Left lung (tissue), 10 donors: ENCODE data around the gene VOPP1. TPM values are rescaled to one million over a fixed set of nuclear protein-coding genes. Genes with fewer than 3 reads are reported as not detected.
A peak's percentile ranks its signal among the peaks of the same experiment; 100 is the strongest.

ENCODE experiments used
- ATAC-seq: fragments of 200-7000 bp; cut with Tn5 transposase; one replicate; pipeline ENCODE4 v1.9.1; 2020; ENCODE audit warnings: moderate library complexity
- DNase-seq, 4 donors: peaks; one replicate each; pipeline ENCODE4 v3.0.0-alpha.2; 2013 to 2020
- H3K27ac ChIP-seq, 2 donors: fragments of 200-600 bp; sonication (generic) in 1 of 2; one replicate each; pipeline versions ENCODE4 v1.5.0 to v1.8.0; 2020 to 2021
- H3K27me3 ChIP-seq, 2 donors: fragments of 200-600 bp; sonication (generic) in 1 of 2; one replicate each; pipeline versions ENCODE4 v1.5.0 to v1.8.0; 2020 to 2021
- H3K36me3 ChIP-seq, 2 donors: fragments of 200-600 bp; sonication (generic) in 1 of 2; one replicate each; pipeline versions ENCODE4 v1.5.0 to v1.8.0; 2020 to 2021
- H3K4me1 ChIP-seq, 2 donors: fragments of 200-600 bp; one replicate each; pipeline ENCODE4 v1.8.0; 2021
- H3K4me3 ChIP-seq, 2 donors: fragments of 200-600 bp; sonication (generic) in 1 of 2; one replicate each; pipeline versions ENCODE4 v1.5.0 to v1.8.0; 2020 to 2021; ENCODE audit warnings: mild to moderate bottlenecking in 1 of 2
- H3K9me3 ChIP-seq, 2 donors: fragments of 200-600 bp; sonication (generic) in 1 of 2; one replicate each; pipeline versions ENCODE4 v1.5.0 to v1.8.0; 2020 to 2021
- CTCF ChIP-seq, 2 donors: fragments of 200-600 bp; sonication (generic) in 1 of 2; IDR thresholded peaks; one replicate each; pipeline versions ENCODE4 v1.5.0 to v1.8.0; 2021; ENCODE audit warnings: antibody characterized with exemption in 2 of 2
- intact Hi-C, 2 donors: fragments of 100-400 bp; cut with DNase I; formaldehyde crosslinking; loops; one replicate each; pipeline versions ENCODE4 v1.11.2 to v1.14.2; 2022
- polyA plus RNA-seq, 6 donors: library from polyadenylated mRNA; unstranded; fragments of 120-200 nt; gene quantifications; one replicate each; pipeline ENCODE4 v1.2.1, GENCODE V29; 2013; ENCODE audit not compliant: insufficient read length in 6 of 6
- total RNA-seq, 2 donors: library from RNA; stranded (reverse); fragmentation: NEBNext Ultra II Directional; extraction: Animal tissue kit (Norgen Biotek cat#: 25700); gene quantifications; one replicate each; pipeline ENCODE4 v1.2.1, GENCODE V29; 2021
- donor health status: DM: no; HTN: yes; CAD: no.
- donor health status: DM: no; HTN: no; CAD: no.

The VOPP1 gene
- total and polyA plus RNA-seq, 8 donors = 35.4 to 68.5 (median 40.4) TPM

DNA sequence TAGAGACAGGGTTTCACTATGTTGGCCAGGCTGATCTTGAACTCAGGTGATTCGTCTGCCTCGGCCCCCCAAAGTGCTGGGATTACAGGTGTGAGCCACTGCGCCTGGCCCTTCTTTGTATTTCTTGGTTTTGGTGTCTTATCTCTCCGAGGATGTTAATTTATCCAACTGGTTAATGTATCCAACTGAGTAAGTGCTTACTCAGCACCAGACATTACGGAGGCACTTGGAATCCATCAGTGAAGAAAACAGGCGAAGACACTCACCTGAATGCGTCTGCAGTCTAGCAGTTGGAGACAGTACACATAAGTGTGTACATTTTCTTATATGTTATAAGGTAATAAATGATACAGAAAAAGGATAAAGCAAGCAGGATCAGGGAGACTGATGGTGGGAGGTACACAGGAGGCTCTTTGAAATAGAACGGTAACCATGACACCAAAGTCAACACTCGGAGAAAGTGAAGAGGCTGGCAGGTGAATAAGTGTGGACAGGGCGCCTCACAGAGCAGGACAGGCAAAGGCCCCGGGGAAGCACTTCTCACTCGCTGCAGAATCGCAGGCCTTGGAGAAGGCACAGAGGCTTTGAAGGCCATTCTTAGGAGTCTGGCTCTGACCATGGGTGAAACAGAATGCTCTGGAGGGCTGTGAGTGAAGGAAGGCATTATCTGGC is 134.1 kb downstream of the VOPP1 start:
- intact Hi-C loops = no loop called here
- DNase-seq = peak in 1 of 4 donors; percentile 46
- Histone ChIP-seq H3K4me3 (no peak overlapping the region), H3K27me3 (no peaks in the 10 kb centered on the region), H3K9me3 (no peaks in the 10 kb centered on the region), H3K4me1 (no peaks in the 10 kb centered on the region), H3K36me3 (no peaks in the 10 kb centered on the region), H3K27ac (no peak overlapping the region)
- peak; percentile 91 for ATAC-seq
- TF ChIP-seq CTCF (IDR thresholded peaks at IDR 0.05) = no peak

DNA sequence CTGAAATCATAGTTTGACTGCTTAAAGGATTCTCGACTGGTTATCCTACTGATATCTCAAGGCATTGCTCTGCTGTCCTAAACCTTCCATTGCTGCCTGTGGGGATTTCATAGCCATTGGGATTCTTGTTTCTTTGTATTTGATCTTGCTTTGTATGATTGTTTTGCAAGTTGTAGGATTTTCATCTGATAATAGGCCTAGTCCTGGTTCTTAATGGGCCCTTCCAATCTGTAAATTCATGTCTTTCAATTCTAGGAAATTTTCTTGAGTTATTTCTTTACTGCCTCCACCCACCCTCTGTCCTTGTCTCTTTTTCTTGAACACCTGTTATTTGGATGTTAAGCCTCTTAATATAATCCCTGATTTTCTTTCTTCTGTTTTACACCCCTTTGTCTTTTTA is 134.9 kb downstream of the VOPP1 start:
- Histone ChIP-seq H3K9me3 (no peaks in the 10 kb centered on the region), H3K4me3 (no peak overlapping the region), H3K4me1 (no peaks in the 10 kb centered on the region), H3K36me3 (no peaks in the 10 kb centered on the region), H3K27ac (no peak overlapping the region), H3K27me3 (no peaks in the 10 kb centered on the region)
- DNase-seq (no peak), ATAC-seq (no peak)
- intact Hi-C loops = no loop called here
- TF ChIP-seq CTCF (IDR thresholded peaks at IDR 0.05) = no peak

GRCh38 chr7:55436457-55436856 is 135.8 kb downstream of the VOPP1 start:
- ATAC-seq (no peak), DNase-seq (no peak)
- Histone ChIP-seq H3K36me3 (peaks cover 0 to 6% of the 10 kb centered on the region in 2 donors), H3K9me3 (no peaks in the 10 kb centered on the region), H3K4me1 (no peaks in the 10 kb centered on the region), H3K27me3 (no peaks in the 10 kb centered on the region), H3K4me3 (no peak overlapping the region), H3K27ac (no peak overlapping the region)
- intact Hi-C loops = no loop called here
- TF ChIP-seq CTCF (IDR thresholded peaks at IDR 0.05) = no peak

DNA sequence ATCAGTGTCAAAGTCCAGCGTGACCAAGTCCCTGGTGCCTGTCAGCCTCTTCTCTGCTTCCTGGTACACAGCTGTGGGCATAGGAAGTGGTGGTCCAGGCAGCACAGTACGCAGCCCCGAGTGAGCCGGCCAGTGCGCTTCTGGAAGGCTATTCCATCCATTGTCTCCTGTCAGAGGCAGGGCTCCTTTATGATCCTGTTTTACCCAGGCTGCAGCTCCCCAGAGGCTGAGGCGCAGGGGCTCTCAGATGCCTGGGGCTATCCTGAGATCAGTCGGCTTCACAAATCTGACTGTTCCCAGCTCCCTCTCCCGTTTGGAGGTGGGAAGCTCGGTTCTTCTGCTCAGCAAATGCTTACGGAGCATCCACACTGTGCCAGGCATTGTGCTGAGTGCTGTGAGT is 136.8 kb downstream of the VOPP1 start:
- H3K36me3 ChIP-seq = peaks cover 0 to 10% of the 10 kb centered on the region in 2 donors
- ATAC-seq = no peak
- no peaks in the 10 kb centered on the region for H3K9me3 ChIP-seq
- H3K27me3 ChIP-seq = no peaks in the 10 kb centered on the region
- no peak overlapping the region for H3K27ac ChIP-seq
- no peak for TF ChIP-seq CTCF (IDR thresholded peaks at IDR 0.05)
- no peak overlapping the region for H3K4me3 ChIP-seq
- H3K4me1 ChIP-seq = no peaks in the 10 kb centered on the region
- DNase-seq = no peak
- intact Hi-C loops = no loop called here

DNA sequence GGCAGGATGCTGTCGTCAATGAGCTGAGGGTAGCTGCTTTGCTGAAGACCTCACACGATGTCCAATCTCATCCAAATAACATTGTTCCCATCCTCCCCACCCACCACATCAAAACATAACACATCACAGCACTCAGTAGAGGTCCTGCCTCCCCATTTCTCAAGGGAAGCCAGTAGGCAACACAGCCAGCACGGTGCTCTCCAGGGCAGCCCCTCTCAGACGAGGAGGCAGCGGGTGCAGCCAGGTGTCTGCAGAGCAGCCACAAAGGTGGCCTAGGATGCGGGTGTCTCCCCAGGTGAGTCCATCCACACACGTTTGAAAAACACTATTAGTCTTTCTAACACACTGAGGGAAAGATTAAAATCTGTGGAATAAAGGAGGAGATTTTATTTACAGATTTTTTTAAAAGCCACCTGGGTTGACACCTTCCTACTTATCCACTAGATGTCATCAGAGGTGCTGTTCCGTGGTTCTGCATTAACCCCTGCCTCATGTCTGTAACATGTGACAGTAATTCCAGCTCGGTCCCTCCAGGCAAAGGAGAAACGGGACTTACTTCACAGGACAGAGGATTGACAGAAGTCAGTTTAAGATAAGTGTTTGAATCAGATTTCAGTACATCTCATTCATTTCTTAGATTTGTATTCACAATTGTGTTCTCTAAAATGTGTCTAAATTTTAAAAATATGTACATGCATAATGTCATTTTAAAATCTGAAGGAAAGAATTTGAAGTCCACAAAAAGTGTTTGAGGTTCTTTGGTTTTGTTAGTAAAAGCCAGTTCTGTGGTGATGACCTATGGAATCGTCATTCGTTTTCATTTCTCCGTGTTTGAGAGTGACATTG is 139.1 kb downstream of the VOPP1 start:
- H3K9me3 ChIP-seq = no peaks in the 10 kb centered on the region
- no peak for TF ChIP-seq CTCF (IDR thresholded peaks at IDR 0.05)
- no peak overlapping the region for H3K4me3 ChIP-seq
- H3K27ac ChIP-seq = no peak overlapping the region
- ATAC-seq = peak; percentile 64
- no peaks in the 10 kb centered on the region for H3K27me3 ChIP-seq
- H3K36me3 ChIP-seq = peaks cover 0 to 10% of the 10 kb centered on the region in 2 donors
- intact Hi-C loops = no loop called here
- DNase-seq = no peak
- H3K4me1 ChIP-seq = no peaks in the 10 kb centered on the region
